Measurements from ENCODE around the gene LY6G6F.

The LY6G6F gene

GRCh38 chr6:31660381-31661261 is 46.0 kb upstream of the LY6G6F start, which contains the start of gene C6orf47:
TSS of gene C6orf47 (minus strand) at chr6:31660778. CDS start at chr6:31659947, 831 bp downstream.
- H3K36me3 ChIP-seq: peaks cover 8% of the 10 kb centered on the region
- DNase-seq: peak; percentile 91
- H3K9me3 ChIP-seq: no peaks in the 10 kb centered on the region
- H3K27me3 ChIP-seq: no peaks in the 10 kb centered on the region
- H3K4me3 ChIP-seq (ENCODE audit: low read depth, low read length): peak within 1 kb of the TSS; percentile 85
- no peak for TF ChIP-seq CTCF (IDR thresholded peaks at IDR 0.05; ENCODE audit: low read depth, low read length)
- H3K4me1 ChIP-seq: no peaks in the 10 kb centered on the region

GRCh38 chr6:31661262-31662123 is 45.2 kb upstream of the LY6G6F start:
- no peak for TF ChIP-seq CTCF (IDR thresholded peaks at IDR 0.05; ENCODE audit: low read depth, low read length)
- no peaks in the 10 kb centered on the region for H3K4me1 ChIP-seq
- no peaks in the 10 kb centered on the region for H3K9me3 ChIP-seq
- H3K4me3 ChIP-seq (ENCODE audit: low read depth, low read length): peak overlapping the region; percentile 85
- H3K27me3 ChIP-seq: no peaks in the 10 kb centered on the region
- no peak for DNase-seq
- H3K36me3 ChIP-seq: peaks cover 8% of the 10 kb centered on the region

GRCh38 chr6:31662124-31662723 is 44.4 kb upstream of the LY6G6F start:
- DNase-seq: no peak
- no peaks in the 10 kb centered on the region for H3K9me3 ChIP-seq
- no peaks in the 10 kb centered on the region for H3K4me1 ChIP-seq
- no peak overlapping the region for H3K4me3 ChIP-seq (ENCODE audit: low read depth, low read length)
- H3K27me3 ChIP-seq: no peaks in the 10 kb centered on the region
- H3K36me3 ChIP-seq: peaks cover 13% of the 10 kb centered on the region
- no peak for TF ChIP-seq CTCF (IDR thresholded peaks at IDR 0.05; ENCODE audit: low read depth, low read length)

- Histone ChIP-seq H3K4me3 (ENCODE audit: low read depth, low read length) (peak overlapping the region; percentile 87), H3K27me3 (no peaks in the 10 kb centered on the region), H3K9me3 (no peaks in the 10 kb centered on the region), H3K4me1 (no peaks in the 10 kb centered on the region), H3K36me3 (peaks cover 24% of the 10 kb centered on the region)
- no peak for DNase-seq
- no peak for TF ChIP-seq CTCF (IDR thresholded peaks at IDR 0.05; ENCODE audit: low read depth, low read length)
Observed at GRCh38 chr6:31663126-31663960, 43.3 kb upstream of the LY6G6F start.

GRCh38 chr6:31663961-31664789 is 42.5 kb upstream of the LY6G6F start:
- no peak for TF ChIP-seq CTCF (IDR thresholded peaks at IDR 0.05; ENCODE audit: low read depth, low read length)
- Histone ChIP-seq H3K4me3 (ENCODE audit: low read depth, low read length) (peak overlapping the region; percentile 87), H3K4me1 (no peaks in the 10 kb centered on the region), H3K36me3 (peaks cover 33% of the 10 kb centered on the region), H3K27me3 (no peaks in the 10 kb centered on the region), H3K9me3 (no peaks in the 10 kb centered on the region)
- DNase-seq: peak; percentile 63

Data from BE2C (cell line).